Natural killer cell (primary cell): ENCODE measurements around the gene ZNF326. TPM values are rescaled to one million over a fixed set of nuclear protein-coding genes. Genes with fewer than 3 reads are reported as not detected.

Source experiments
- ATAC-seq, 3 donors: fragments of 150-1000 bp in 2 of 3; fragments of 200-7000 bp in 1 of 3; cut with Tn5 transposase; 1 replicate in 1 of 3; 2 replicates in 2 of 3; pipeline ENCODE4 v1.10.0; 2021; ENCODE audit warnings: mild to moderate bottlenecking in 2 of 3, moderate library complexity in 2 of 3
- DNase-seq, 2 donors: peaks; one replicate each; pipeline versions ENCODE4 v3.0.0 to v3.0.0-alpha.2; 2013 to 2021; ENCODE audit warnings: mixed read lengths in 1 of 2
- H3K27ac ChIP-seq: one replicate; pipeline ENCODE4 v1.5.1; 2013; ENCODE audit warnings: mild to moderate bottlenecking, low read length
- H3K27me3 ChIP-seq: one replicate; pipeline ENCODE4 v1.6.1; 2013; ENCODE audit warnings: low read length; ENCODE audit not compliant: control insufficient read depth, insufficient read depth
- H3K36me3 ChIP-seq: one replicate; pipeline ENCODE4 v1.6.1; 2013; ENCODE audit warnings: low read length; ENCODE audit not compliant: control insufficient read depth, insufficient read depth
- H3K4me1 ChIP-seq: one replicate; pipeline ENCODE4 v1.6.1; 2013; ENCODE audit warnings: low read length; ENCODE audit not compliant: control insufficient read depth, insufficient read depth
- H3K4me3 ChIP-seq: one replicate; pipeline ENCODE4 v1.5.1; 2013; ENCODE audit warnings: low read length
- H3K9me3 ChIP-seq: one replicate; pipeline ENCODE4 v1.6.1; 2013; ENCODE audit warnings: low read length; ENCODE audit not compliant: control insufficient read depth, insufficient read depth
- H3K27ac Mint-ChIP-seq, 2 donors: one replicate each; pipeline ENCODE4 v1.8.0; 2022; ENCODE audit warnings: mild to moderate bottlenecking in 2 of 2, mixed read lengths in 2 of 2, moderate library complexity in 1 of 2
- H3K27me3 Mint-ChIP-seq, 2 donors: one replicate each; pipeline ENCODE4 v1.8.0; 2022; ENCODE audit warnings: low read depth in 2 of 2, mixed read lengths in 2 of 2
- H3K36me3 Mint-ChIP-seq: one replicate; pipeline ENCODE4 v1.8.0; 2022; ENCODE audit warnings: mixed read lengths
- H3K4me1 Mint-ChIP-seq, 2 donors: one replicate each; pipeline ENCODE4 v1.8.0; 2022; ENCODE audit warnings: mixed read lengths in 2 of 2
- H3K4me3 Mint-ChIP-seq: one replicate; pipeline ENCODE4 v1.8.0; 2022; ENCODE audit warnings: mild to moderate bottlenecking, moderate library complexity, mixed read lengths
- H3K9me3 Mint-ChIP-seq, 2 donors: one replicate each; pipeline ENCODE4 v1.8.0; 2022; ENCODE audit warnings: mixed read lengths in 2 of 2
- CTCF ChIP-seq: fragments of 200-600 bp; IDR thresholded peaks from one replicate; pipeline ENCODE4 v1.8.0; 2022; ENCODE audit warnings: antibody characterized with exemption
- WGBS: methylation state at CpG from one replicate; pipeline ENCODE4 v1.1.7; 2013; ENCODE audit warnings: missing lambda C conversion rate; ENCODE audit not compliant: insufficient coverage; 5-methylcytosine and 5-hydroxymethylcytosine counted together
- intact Hi-C: fragments of 100-400 bp; cut with micrococcal nuclease; formaldehyde crosslinking; loops from one replicate; pipeline ENCODE4 v1.14.2; 2022
- total RNA-seq, 4 donors: library from RNA; stranded (reverse); fragments of 120-200 nt in 1 of 4; gene quantifications; one replicate each; pipeline versions ENCODE4 v1.2.3 to v1.2.4, GENCODE V29; 2013 to 2022

The ZNF326 gene
- total RNA-seq, 3 donors from 2014 or later (not counting 1 experiment from before 2014, with no cell fraction given), result 44.4 to 49.2 (median 45.7) TPM

GRCh38 chr1:89998306-89998705, 3.4 kb downstream of the ZNF326 start:
- Histone ChIP-seq H3K4me1 (peaks cover 12% of the 10 kb centered on the region), H3K27ac (no peak overlapping the region), H3K4me3 (no peak overlapping the region), H3K9me3 (no peaks in the 10 kb centered on the region), H3K27me3 (no peaks in the 10 kb centered on the region), H3K36me3 (peaks cover 7% of the 10 kb centered on the region)
- Mint-ChIP-seq H3K36me3 (no peaks in the 10 kb centered on the region), H3K27me3 (no peaks in the 10 kb centered on the region), H3K9me3 (no peaks in the 10 kb centered on the region), H3K4me3 (no peak overlapping the region), H3K4me1 (peaks cover 46 to 64% of the 10 kb centered on the region in 2 donors), H3K27ac (no peak overlapping the region)
- ATAC-seq, result no peak
- intact Hi-C loops, result loop anchor here (5.0 kb wide), 1 partner anchor 176 kb away; the partner anchor contains the start of gene LRRC8D
- no peak for DNase-seq
- TF ChIP-seq CTCF, result no peak

- no peak for DNase-seq
- no peaks in the 10 kb centered on the region for H3K27me3 ChIP-seq
- Mint-ChIP-seq H3K27ac (no peak overlapping the region), H3K9me3 (no peaks in the 10 kb centered on the region), H3K36me3 (no peaks in the 10 kb centered on the region), H3K4me3 (no peak overlapping the region), H3K27me3 (no peaks in the 10 kb centered on the region), H3K4me1 (peaks cover 49 to 64% of the 10 kb centered on the region in 2 donors)
- intact Hi-C loops, result loop anchor here (5.0 kb wide), 1 partner anchor 177 kb away; the partner anchor contains the start of gene LRRC8D
- TF ChIP-seq CTCF, result no peak
- no peak overlapping the region for H3K27ac ChIP-seq
- no peak overlapping the region for H3K4me3 ChIP-seq
- H3K36me3 ChIP-seq, result peaks cover 7% of the 10 kb centered on the region
- no peaks in the 10 kb centered on the region for H3K9me3 ChIP-seq
- ATAC-seq, result no peak
- peaks cover 10% of the 10 kb centered on the region for H3K4me1 ChIP-seq
Measured at GRCh38 chr1:89999208-89999607, 4.3 kb downstream of the ZNF326 start.

GRCh38 chr1:89999628-90000027, 4.7 kb downstream of the ZNF326 start:
- ATAC-seq (no peak), DNase-seq (no peak)
- Mint-ChIP-seq H3K27ac (no peak overlapping the region), H3K36me3 (no peaks in the 10 kb centered on the region), H3K4me3 (no peak overlapping the region), H3K27me3 (no peaks in the 10 kb centered on the region), H3K4me1 (peaks cover 49 to 63% of the 10 kb centered on the region in 2 donors), H3K9me3 (no peaks in the 10 kb centered on the region)
- intact Hi-C loops, result loop anchor here (5.0 kb wide), 1 partner anchor 177 kb away; the partner anchor contains the start of gene LRRC8D
- H3K9me3 ChIP-seq, result no peaks in the 10 kb centered on the region
- H3K27ac ChIP-seq, result no peak overlapping the region
- WGBS, result 100% methylated on average over 1 of the region's 3 CpGs
- H3K4me1 ChIP-seq, result peaks cover 8% of the 10 kb centered on the region
- no peak overlapping the region for H3K4me3 ChIP-seq
- no peaks in the 10 kb centered on the region for H3K27me3 ChIP-seq
- peaks cover 7% of the 10 kb centered on the region for H3K36me3 ChIP-seq
- no peak for TF ChIP-seq CTCF
